OCI-LY3 (cell line): Measurements from ENCODE around the gene RANBP3.

Experiments
- H2AFZ ChIP-seq: fragments of 200-600, 300-600 bp; shearing (Covaris generic); 2 replicates; pipeline ENCODE4 v1.6.0; 2014; ENCODE audit warnings: antibody characterized with exemption, low read depth, low read length
- H3K27ac ChIP-seq: fragments of 200-600, 300-600 bp; sonication (generic); 2 replicates; pipeline ENCODE4 v1.5.1; 2014; ENCODE audit warnings: mild to moderate bottlenecking, low read length, moderate library complexity, mixed read lengths
- H3K27me3 ChIP-seq: fragments of 200-600, 300-600 bp; sonication (generic); 2 replicates; pipeline ENCODE4 v1.6.1; 2014; ENCODE audit warnings: low read depth, low read length, mixed read lengths
- H3K36me3 ChIP-seq: fragments of 200-600, 300-600 bp; sonication (generic); replicated peaks from 2 replicates; pipeline ENCODE3; 2014; ENCODE audit warnings: low read depth, low read length, mixed read lengths
- H3K4me1 ChIP-seq: fragments of 300-600, 200-600 bp; sonication (generic); 2 replicates; pipeline ENCODE4 v1.6.1; 2014; ENCODE audit warnings: low read length, mixed read lengths
- H3K4me2 ChIP-seq: fragments of 200-600, 300-600 bp; sonication (generic); 2 replicates; pipeline ENCODE4 v1.6.1; 2014; ENCODE audit warnings: low read length, mixed read lengths
- H3K4me3 ChIP-seq: fragments of 300-600, 200-600 bp; sonication (generic); 2 replicates; pipeline ENCODE4 v1.5.1; 2014; ENCODE audit warnings: antibody characterized with exemption, mild to moderate bottlenecking, low read length, moderate library complexity
- H3K79me2 ChIP-seq: fragments of 300-600, 200-600 bp; shearing (Covaris generic); 2 replicates; pipeline ENCODE4 v1.6.1; 2014; ENCODE audit warnings: mild to moderate bottlenecking, low read length, mixed read lengths
- H3K9ac ChIP-seq: fragments of 300-600, 200-600 bp; shearing (Covaris generic); 2 replicates; pipeline ENCODE4 v1.6.0; 2014; ENCODE audit warnings: mild to moderate bottlenecking, low read length, moderate library complexity
- H3K9me3 ChIP-seq: fragments of 200-600, 300-600 bp; shearing (Covaris generic); 2 replicates; pipeline ENCODE4 v1.6.1; 2014; ENCODE audit warnings: low read length, mixed read lengths; ENCODE audit not compliant: insufficient read depth
- H4K20me1 ChIP-seq: fragments of 200-600, 300-600 bp; sonication (generic); 2 replicates; pipeline ENCODE4 v1.6.1; 2016; ENCODE audit warnings: low read length, mixed read lengths; ENCODE audit not compliant: insufficient read depth
- CTCF ChIP-seq: fragments of 200-600, 300-600 bp; sonication (generic); IDR thresholded peaks from 2 replicates; pipeline ENCODE4 v1.5.1; 2014; ENCODE audit warnings: antibody characterized with exemption, low read length, low read depth
- EZH2phosphoT487 ChIP-seq: fragments of 200-600 bp; shearing (Covaris generic); IDR thresholded peaks from 2 replicates; pipeline ENCODE4 v1.6.1; 2018; ENCODE audit warnings: antibody characterized with exemption, mixed run types, low read depth

Gene RANBP3

GRCh38 chr19:5904352-5905113, 73.4 kb downstream of the RANBP3 start, which contains the start of gene VMAC:
TSS of gene VMAC (plus strand) at chr19:5904872. CDS start at chr19:5904891, 19 bp downstream.
- Histone ChIP-seq H3K9me3 (no peaks in the 10 kb centered on the region), H3K4me2 (peak within 1 kb of the TSS; percentile 87), H3K4me3 (peak within 1 kb of the TSS; percentile 93), H4K20me1 (peaks cover 5% of the 10 kb centered on the region; the same call in 1 of the 2 replicates), H3K27ac (peak within 1 kb of the TSS; percentile 70), H3K9ac (peak within 1 kb of the TSS; percentile 97), H3K36me3 (peaks cover 14% of the 10 kb centered on the region), H3K27me3 (no peaks in the 10 kb centered on the region), H2AFZ (peak within 1 kb of the TSS; percentile 93), H3K79me2 (peaks cover 39% of the 10 kb centered on the region), H3K4me1 (peaks cover 6% of the 10 kb centered on the region)
- TF ChIP-seq EZH2phosphoT487 (no peak), CTCF (no peak)

DNA sequence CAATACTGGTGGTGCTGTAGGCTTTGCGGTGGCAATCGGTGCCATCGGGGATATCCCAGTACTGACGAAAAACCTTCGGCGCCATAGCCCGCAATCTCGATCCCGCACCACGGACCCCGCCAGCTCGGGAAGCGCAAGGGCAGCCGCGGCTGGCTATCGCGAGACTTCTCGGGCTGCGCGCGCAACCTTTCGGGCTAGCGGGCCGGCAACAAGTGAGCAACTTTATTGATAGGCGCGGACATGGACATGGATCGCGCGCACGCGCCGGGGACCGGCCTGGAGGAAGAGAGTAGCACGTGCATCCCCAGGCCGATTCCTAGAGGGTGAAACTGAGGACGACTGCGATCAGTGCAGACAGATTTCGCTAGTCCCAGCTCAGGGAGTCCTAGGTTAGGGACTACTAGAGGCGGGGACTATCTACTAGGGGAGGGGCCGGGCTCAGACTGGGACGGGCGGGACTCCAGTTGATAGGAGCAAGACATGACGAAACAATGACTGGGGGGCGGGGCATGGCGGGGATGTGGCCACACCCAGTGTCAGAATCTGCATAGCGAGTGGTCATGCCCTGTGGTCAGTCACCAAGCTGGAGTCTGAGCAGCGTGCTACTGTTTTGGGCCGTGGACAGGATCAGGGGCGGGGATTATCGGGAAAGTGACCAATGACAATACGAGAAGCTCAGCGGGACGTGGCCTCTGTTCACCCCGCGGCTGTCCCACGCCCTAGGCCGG, 74.2 kb downstream of the RANBP3 start, which contains the start of gene NDUFA11:
NDUFA11 (minus strand) TSS at position 167 of the 728 bp plus-strand sequence; CDS start at position 85, 82 bp downstream.
- Histone ChIP-seq H3K4me3 (peak within 1 kb of the TSS; percentile 93), H3K36me3 (peaks cover 10% of the 10 kb centered on the region), H4K20me1 (peaks cover 5% of the 10 kb centered on the region; the same call in 1 of the 2 replicates), H3K27me3 (no peaks in the 10 kb centered on the region), H3K9me3 (no peaks in the 10 kb centered on the region), H3K4me1 (peaks cover 6% of the 10 kb centered on the region), H3K27ac (peak within 1 kb of the TSS; percentile 70), H3K79me2 (peaks cover 42% of the 10 kb centered on the region), H2AFZ (peak within 1 kb of the TSS; percentile 93), H3K4me2 (peak within 1 kb of the TSS; percentile 72), H3K9ac (peak within 1 kb of the TSS; percentile 97)
- TF ChIP-seq CTCF (no peak), EZH2phosphoT487 (no peak)

DNA sequence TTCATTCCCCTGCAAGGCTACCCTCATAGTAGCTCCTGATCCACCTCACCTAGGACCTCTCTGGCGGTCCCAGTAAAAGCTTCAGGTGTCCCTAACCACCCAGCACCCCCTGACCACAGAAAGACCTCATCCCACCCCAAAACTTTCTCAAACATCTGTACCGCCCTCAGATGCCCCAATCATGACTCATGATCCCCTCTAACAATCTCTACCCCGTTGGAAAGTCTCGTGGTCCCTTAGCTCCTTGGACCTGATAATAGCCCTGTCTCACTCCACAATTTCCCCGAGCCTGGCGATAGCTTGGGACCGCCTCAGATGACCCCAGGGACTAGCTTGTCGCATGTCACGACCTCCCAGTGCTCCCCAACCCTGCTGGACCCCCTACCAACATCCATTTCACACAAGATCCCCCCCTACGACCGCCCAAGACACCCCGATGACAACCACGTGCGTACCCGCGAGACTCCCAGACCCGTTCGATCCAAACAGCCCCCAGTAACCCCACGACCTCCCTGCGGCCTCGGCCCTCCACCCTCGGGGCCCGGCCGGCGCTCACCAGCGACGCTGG, 74.8 kb downstream of the RANBP3 start:
- Histone ChIP-seq H3K27me3 (no peaks in the 10 kb centered on the region), H3K9me3 (no peaks in the 10 kb centered on the region), H4K20me1 (peaks cover 9% of the 10 kb centered on the region), H3K27ac (peak overlapping the region; percentile 70), H3K79me2 (peaks cover 46% of the 10 kb centered on the region), H3K36me3 (peaks cover 8% of the 10 kb centered on the region), H3K4me2 (peak overlapping the region; percentile 72), H2AFZ (peak overlapping the region; percentile 93), H3K4me1 (peaks cover 6% of the 10 kb centered on the region), H3K9ac (peak overlapping the region; percentile 97), H3K4me3 (peak overlapping the region; percentile 93)
- no peak for TF ChIP-seq CTCF
- no peak for TF ChIP-seq EZH2phosphoT487

GRCh38 chr19:5900976-5901375, 77.0 kb downstream of the RANBP3 start:
- H3K4me2 ChIP-seq = no peak overlapping the region
- H3K4me3 ChIP-seq = no peak overlapping the region
- peaks cover 10% of the 10 kb centered on the region for H3K36me3 ChIP-seq
- TF ChIP-seq EZH2phosphoT487 = no peak
- TF ChIP-seq CTCF = no peak
- no peaks in the 10 kb centered on the region for H3K9me3 ChIP-seq
- no peaks in the 10 kb centered on the region for H3K27me3 ChIP-seq
- H4K20me1 ChIP-seq = peaks cover 15% of the 10 kb centered on the region
- H3K27ac ChIP-seq = no peak overlapping the region
- no peak overlapping the region for H3K9ac ChIP-seq
- H3K79me2 ChIP-seq = peaks cover 55% of the 10 kb centered on the region
- peaks cover 6% of the 10 kb centered on the region for H3K4me1 ChIP-seq
- H2AFZ ChIP-seq = no peak overlapping the region
